Activated T-cell treated with anti-CD3 and anti-CD28 coated beads, Interleukin-2, amount 50 U/mL, for 4 hours (primary cell): ENCODE results near the gene DUSP15. TPM values are rescaled to one million over a fixed set of nuclear protein-coding genes. Genes with fewer than 3 reads are reported as not detected.

Experiments used
- ATAC-seq, 2 donors: fragments of 200-7000 bp; cut with Tn5 transposase; one replicate each; pipeline ENCODE4 v1.10.0; 2021
- DNase-seq: peaks from one replicate; pipeline ENCODE4 v3.0.0-alpha.2; 2020
- H3K27me3 Mint-ChIP-seq: one replicate; pipeline ENCODE4 v1.8.0; 2021; ENCODE audit warnings: low read depth, mixed read lengths
- H3K36me3 Mint-ChIP-seq: one replicate; pipeline ENCODE4 v1.8.0; 2022; ENCODE audit warnings: mixed read lengths; ENCODE audit not compliant: insufficient read depth
- H3K4me1 Mint-ChIP-seq: one replicate; pipeline ENCODE4 v1.8.0; 2021; ENCODE audit warnings: low read depth, mixed read lengths
- H3K4me3 Mint-ChIP-seq: one replicate; pipeline ENCODE4 v1.8.0; 2021; ENCODE audit warnings: mild to moderate bottlenecking, moderate library complexity, mixed read lengths
- H3K9me3 Mint-ChIP-seq: one replicate; pipeline ENCODE4 v1.8.0; 2021; ENCODE audit warnings: mixed read lengths
- total RNA-seq, 3 donors: library from RNA; stranded (reverse); gene quantifications; one replicate each; pipeline ENCODE4 v1.2.1, GENCODE V29; 2021

DUSP15 gene
- total RNA-seq, 3 donors from 2014 or later, result not detected

DNA sequence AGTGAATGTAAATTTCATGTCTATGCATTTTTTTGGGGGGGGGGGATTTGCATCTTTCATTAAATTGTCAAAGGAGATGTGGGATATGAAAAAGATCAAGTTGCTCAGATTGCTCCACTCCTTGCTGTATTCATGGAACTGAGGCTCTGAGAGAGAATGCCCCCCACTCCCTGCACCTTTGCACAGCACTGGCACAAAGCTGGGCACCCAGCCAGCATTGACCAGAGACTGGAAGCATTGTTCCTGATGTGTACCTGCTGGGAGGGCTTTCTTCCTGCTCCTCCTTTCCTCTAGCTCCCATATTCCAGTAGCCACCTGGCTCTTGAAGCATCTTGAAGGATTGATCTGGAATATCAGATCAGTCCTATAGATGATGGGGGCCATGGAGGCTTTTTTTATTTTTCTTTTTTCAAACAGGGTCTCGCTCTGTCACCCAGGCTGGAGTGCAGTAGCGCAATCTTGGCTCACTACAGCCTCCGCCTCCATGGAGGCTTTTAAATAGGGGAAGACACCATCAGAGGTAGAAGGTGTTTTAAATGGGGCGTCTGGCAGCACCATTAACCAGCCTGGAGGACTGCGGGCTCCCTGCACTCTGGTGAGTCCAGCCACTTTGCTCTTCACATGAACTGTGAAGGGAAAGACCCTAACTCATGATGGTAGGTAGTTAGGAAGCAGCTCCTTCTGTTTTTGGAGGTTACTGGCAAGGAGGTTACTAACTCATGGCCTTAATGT is 10.9 kb downstream of the DUSP15 start:
- Mint-ChIP-seq H3K27me3 (peaks cover 29% of the 10 kb centered on the region), H3K36me3 (no peaks in the 10 kb centered on the region), H3K4me1 (peaks cover 9% of the 10 kb centered on the region), H3K9me3 (no peaks in the 10 kb centered on the region), H3K4me3 (no peak overlapping the region)
- ATAC-seq (no peak), DNase-seq (no peak)

DNA sequence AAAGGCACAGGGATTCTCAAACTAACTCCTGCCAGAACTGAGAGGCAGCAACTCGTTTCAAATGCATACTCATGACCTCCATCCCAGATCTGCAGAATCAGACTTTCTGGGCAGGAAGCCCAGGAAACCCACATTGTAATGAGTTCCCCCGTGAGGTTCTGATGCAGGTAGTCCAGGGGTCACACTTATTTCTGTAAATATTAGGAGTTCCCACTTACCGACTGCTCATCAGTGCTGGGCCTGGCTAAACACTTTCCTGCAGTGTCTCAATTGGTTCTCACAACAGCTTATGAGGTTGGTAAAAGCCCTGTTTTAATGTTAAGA is 11.6 kb downstream of the DUSP15 start:
- Mint-ChIP-seq H3K4me3 (no peak overlapping the region), H3K4me1 (peaks cover 9% of the 10 kb centered on the region), H3K36me3 (no peaks in the 10 kb centered on the region), H3K27me3 (peaks cover 32% of the 10 kb centered on the region), H3K9me3 (no peaks in the 10 kb centered on the region)
- no peak for ATAC-seq
- no peak for DNase-seq

DNA sequence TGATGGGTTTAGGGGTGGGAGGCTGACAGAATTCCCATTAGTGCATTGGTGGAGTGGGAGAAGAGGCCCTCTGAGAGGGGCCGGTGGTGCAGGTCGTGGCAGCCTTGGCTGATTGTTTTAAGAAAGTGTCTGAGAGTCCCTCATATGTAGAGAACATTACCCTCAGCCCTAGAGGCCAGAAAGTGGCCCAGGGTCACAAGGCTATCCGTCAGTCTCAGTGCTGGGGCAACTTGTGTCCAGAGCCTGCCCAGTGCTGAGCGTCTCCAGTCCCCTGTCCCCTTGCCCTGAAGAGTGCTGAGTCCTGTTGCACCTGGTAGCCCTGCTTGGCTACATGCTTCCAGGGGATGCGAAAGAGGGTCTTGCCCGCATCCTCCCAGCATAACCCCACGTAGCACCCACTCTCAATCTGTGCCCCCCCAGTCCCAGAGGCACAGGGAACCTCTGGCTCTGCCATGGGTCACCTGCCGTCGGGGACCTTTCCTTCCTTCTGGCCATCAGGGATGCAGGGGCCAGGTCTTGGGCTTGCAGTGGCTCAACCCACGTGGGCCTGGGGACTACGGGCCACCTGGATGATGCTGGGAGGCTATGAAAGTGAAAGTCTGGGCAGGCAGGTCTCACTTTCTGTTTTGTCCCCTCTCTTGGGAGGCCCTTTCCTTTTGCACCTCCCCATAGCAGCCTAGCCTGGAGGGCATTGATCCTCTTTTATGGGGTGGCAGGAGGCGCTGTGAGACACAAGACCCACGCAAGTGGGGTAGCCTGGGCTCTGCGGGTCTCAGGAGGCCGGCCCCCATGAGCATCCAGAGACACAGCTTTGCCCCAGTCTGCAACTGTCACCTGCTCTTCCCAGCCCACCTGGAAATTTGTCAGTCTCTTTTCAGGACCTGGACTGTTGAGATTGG is 12.2 kb downstream of the DUSP15 start:
- no peaks in the 10 kb centered on the region for H3K9me3 Mint-ChIP-seq
- no peak overlapping the region for H3K4me3 Mint-ChIP-seq

DNA sequence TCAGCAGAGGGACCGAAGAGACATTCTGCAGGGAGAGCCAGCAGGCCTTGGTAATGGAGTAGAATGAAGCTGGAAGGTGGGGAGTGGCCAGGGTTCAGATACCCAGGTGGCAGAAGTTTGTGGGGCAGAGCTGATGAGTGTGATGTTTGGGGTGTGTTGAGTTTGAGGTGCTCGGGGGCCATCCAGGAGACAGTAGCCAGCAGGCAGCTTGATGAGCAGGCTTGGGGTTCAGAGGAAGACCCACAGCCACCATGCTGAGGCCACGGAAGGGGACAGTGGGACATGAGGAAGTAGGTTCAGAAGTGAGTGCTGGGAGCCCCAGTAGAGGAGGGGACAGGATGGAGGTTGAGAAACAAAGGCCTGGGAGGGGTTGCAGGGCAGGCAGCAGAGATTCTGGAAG is 13.8 kb downstream of the DUSP15 start:
- Mint-ChIP-seq H3K4me1 (peaks cover 4% of the 10 kb centered on the region), H3K27me3 (peaks cover 28% of the 10 kb centered on the region), H3K4me3 (no peak overlapping the region), H3K9me3 (no peaks in the 10 kb centered on the region), H3K36me3 (no peaks in the 10 kb centered on the region)
- DNase-seq (no peak), ATAC-seq (no peak)

More for the DNA sequence above, 12.2 kb downstream of the DUSP15 start:
- no peaks in the 10 kb centered on the region for H3K36me3 Mint-ChIP-seq
- H3K4me1 Mint-ChIP-seq, result peaks cover 9% of the 10 kb centered on the region
- DNase-seq (no peak), ATAC-seq (no peak)
- H3K27me3 Mint-ChIP-seq, result peaks cover 32% of the 10 kb centered on the region

DNA sequence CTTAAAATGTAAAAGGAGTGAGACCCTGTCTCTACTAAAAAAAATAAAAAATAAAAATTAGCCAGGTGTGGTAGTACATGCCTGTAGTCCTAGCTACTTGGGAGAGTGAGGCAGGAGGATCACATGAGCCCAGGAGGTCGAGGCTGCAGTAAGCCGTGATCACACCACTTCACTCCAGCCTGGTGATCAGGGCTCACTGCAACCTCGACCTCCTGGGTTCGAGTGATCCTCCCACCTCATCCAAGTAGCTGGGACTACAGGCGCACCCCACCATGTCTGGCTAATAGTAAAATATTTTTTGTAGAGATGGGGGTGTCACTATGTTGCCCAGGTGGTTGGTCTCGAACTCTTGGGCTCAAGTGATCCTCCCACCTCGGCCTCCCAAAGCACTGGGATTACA is 16.8 kb downstream of the DUSP15 start:
- peaks cover 33% of the 10 kb centered on the region for H3K27me3 Mint-ChIP-seq
- peaks cover 1% of the 10 kb centered on the region for H3K4me1 Mint-ChIP-seq
- H3K36me3 Mint-ChIP-seq, result no peaks in the 10 kb centered on the region
- DNase-seq (no peak), ATAC-seq (no peak)
- H3K9me3 Mint-ChIP-seq, result no peaks in the 10 kb centered on the region
- no peak overlapping the region for H3K4me3 Mint-ChIP-seq

- ATAC-seq (no peak), DNase-seq (no peak)
- Mint-ChIP-seq H3K9me3 (no peaks in the 10 kb centered on the region), H3K36me3 (no peaks in the 10 kb centered on the region), H3K27me3 (peaks cover 31% of the 10 kb centered on the region), H3K4me3 (no peak overlapping the region), H3K4me1 (no peaks in the 10 kb centered on the region)
These were observed 18.9 kb downstream of the DUSP15 start for GRCh38 chr20:31851240-31851955.

DNA sequence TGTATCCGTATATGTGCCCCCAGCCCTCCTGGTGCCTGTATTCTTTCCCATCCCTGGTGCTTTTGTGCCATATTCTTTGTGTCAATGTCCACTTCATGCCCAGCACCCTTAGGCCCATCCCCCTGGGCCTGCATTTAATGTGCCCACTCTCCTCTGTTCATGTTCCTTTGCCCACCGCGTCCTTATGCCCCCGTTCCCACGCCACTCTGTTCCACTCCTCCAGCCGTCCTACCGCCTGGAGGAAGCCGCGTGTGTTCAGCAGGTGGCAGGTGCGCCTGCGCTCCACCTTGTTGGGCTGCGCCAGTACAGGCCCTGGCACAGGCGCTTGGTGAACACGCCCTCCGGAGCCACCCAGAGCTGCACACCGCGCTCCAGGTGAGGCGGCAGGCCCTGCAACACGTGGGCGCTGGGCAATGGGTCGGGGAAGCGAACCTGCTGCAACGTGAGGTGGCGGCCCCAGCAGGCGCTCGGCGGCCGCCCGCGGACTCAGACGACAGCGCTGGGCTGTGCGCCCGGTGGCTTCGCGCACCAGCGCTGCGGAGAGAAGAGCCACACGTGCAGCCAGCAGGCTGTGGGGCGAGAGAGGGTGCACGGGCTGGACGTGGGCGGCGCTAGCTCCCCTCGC is 20.9 kb downstream of the DUSP15 start:
- ATAC-seq (no peak), DNase-seq (no peak)
- Mint-ChIP-seq H3K9me3 (no peaks in the 10 kb centered on the region), H3K27me3 (peaks cover 31% of the 10 kb centered on the region), H3K36me3 (no peaks in the 10 kb centered on the region), H3K4me3 (no peak overlapping the region), H3K4me1 (no peaks in the 10 kb centered on the region)

- no peak overlapping the region for H3K4me3 Mint-ChIP-seq
- no peaks in the 10 kb centered on the region for H3K36me3 Mint-ChIP-seq
- no peaks in the 10 kb centered on the region for H3K9me3 Mint-ChIP-seq
- peaks cover 28% of the 10 kb centered on the region for H3K27me3 Mint-ChIP-seq
- H3K4me1 Mint-ChIP-seq, result no peaks in the 10 kb centered on the region
- ATAC-seq (no peak), DNase-seq (no peak)
These were observed 22.0 kb downstream of the DUSP15 start for GRCh38 chr20:31848088-31848999.

- H3K4me3 Mint-ChIP-seq, result no peak overlapping the region
- H3K27me3 Mint-ChIP-seq, result peaks cover 28% of the 10 kb centered on the region
- DNase-seq (no peak), ATAC-seq (no peak)
- H3K9me3 Mint-ChIP-seq, result no peaks in the 10 kb centered on the region
- no peaks in the 10 kb centered on the region for H3K4me1 Mint-ChIP-seq
- H3K36me3 Mint-ChIP-seq, result no peaks in the 10 kb centered on the region
These were observed 23.6 kb downstream of the DUSP15 start for GRCh38 chr20:31846793-31847138.

DNA sequence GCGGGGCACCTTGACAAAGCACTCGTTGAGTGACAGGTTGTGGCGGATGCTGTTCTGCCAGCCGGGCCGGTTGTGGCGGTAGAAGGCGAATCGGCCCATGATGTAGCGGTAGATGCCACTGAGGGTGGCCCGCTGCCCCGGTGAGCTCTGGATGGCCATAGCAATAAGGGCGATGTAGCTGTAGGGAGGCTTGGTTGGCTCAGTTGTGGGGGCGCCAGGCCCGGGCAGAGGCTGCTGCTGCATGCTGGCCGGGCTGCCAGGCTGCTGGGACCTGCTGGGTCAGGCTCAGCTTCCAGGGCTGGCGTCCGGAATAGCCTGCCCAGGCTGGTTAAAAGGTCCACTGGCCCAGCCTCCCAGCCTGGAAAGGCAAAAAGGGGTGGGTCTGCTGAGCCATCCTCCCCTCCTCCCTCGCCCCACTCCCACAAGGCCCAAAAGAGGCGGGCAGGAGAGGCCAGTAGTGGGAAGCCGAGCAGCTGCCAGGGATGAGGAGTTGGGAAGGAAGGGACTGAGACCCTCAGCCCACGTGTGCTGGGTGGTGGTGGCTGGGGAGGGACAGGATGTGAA is 24.9 kb downstream of the DUSP15 start, which contains the start of gene FOXS1:
TSS of gene FOXS1 (minus strand) at position 305 of the 564 bp plus-strand sequence. CDS start at position 243, 62 bp downstream.
- H3K4me1 Mint-ChIP-seq, result no peaks in the 10 kb centered on the region
- no peaks in the 10 kb centered on the region for H3K9me3 Mint-ChIP-seq
- DNase-seq, result no peak
- peaks cover 15% of the 10 kb centered on the region for H3K27me3 Mint-ChIP-seq
- H3K36me3 Mint-ChIP-seq, result no peaks in the 10 kb centered on the region
- no peak within 1 kb of the TSS for H3K4me3 Mint-ChIP-seq
- ATAC-seq, result no peak

DNA sequence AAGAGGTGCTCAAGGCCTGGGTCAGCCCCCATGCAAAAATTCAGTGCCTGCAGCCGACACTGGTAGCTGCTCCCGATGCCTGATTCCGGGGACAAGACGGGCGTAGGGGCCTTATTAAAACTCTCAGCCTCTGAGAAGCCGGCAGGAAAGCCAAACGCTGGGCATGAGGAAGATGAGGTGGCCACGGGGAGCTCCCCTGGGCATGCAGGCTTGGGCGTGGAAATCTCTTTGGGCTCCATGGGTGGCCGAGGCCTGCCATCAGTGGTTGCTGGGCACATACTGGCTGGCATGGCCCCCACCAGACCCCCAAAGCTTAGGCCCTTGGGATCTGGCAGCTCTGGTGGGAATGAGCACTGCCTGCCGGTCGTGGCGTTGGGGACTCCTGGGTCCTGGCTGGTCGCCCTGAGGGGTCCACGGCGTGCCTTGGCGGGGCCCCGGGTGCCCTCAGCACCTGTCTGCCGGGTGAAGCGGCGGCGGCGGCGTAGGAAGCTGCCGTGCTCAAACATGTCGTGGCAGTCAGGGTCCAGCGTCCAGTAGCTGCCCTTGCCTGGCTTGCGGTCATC is 25.5 kb downstream of the DUSP15 start:
- no peak for ATAC-seq
- peaks cover 9% of the 10 kb centered on the region for H3K27me3 Mint-ChIP-seq
- no peak overlapping the region for H3K4me3 Mint-ChIP-seq
- H3K36me3 Mint-ChIP-seq, result no peaks in the 10 kb centered on the region
- no peaks in the 10 kb centered on the region for H3K9me3 Mint-ChIP-seq
- H3K4me1 Mint-ChIP-seq, result no peaks in the 10 kb centered on the region
- no peak for DNase-seq

DNA sequence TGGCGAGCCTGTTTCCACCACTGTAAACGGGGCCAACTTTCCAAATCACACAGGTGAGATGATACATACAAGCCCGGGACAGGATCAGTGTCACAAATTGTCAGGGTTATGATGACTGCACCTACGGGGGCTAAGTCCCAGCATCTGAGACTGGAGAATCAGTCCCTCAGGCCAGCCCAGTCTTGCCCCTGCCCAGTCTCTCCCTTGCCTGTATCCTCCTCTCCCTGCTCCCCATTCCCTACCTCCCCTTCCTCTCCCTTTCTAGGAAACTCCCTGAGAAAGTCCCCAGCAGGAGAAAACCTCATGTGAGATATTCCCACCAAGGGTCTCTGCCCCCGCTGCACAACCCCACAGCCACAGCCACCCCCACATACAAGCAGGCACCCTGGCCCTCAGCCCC is 26.4 kb downstream of the DUSP15 start:
- H3K9me3 Mint-ChIP-seq, result no peaks in the 10 kb centered on the region
- no peaks in the 10 kb centered on the region for H3K36me3 Mint-ChIP-seq

DNA sequence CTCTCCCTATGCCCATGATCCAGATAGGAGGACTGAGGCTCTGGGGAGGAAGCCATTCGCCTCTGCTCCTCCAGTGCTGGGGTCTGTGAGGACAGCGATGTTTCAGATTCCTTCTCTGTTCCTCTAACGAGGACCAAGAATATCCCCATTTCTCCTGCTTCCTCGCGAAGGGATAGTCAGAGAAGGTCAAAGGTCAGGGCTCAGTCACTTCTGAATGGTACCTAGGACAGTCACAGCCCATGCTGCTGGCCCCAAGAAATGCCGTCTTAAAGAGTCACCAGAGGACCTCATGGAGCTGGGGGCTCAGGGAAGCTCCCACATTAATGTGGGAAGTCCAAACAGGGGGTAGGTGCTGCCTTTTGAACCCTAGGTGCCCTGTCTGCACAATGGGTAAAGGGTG is 27.0 kb downstream of the DUSP15 start:
- no peak for DNase-seq
- H3K36me3 Mint-ChIP-seq, result no peaks in the 10 kb centered on the region
- no peaks in the 10 kb centered on the region for H3K9me3 Mint-ChIP-seq
- no peak overlapping the region for H3K4me3 Mint-ChIP-seq
- H3K27me3 Mint-ChIP-seq, result no peaks in the 10 kb centered on the region
- no peak for ATAC-seq
- H3K4me1 Mint-ChIP-seq, result no peaks in the 10 kb centered on the region

More for the DNA sequence above, 26.4 kb downstream of the DUSP15 start:
- Mint-ChIP-seq H3K27me3 (peaks cover 4% of the 10 kb centered on the region), H3K4me1 (no peaks in the 10 kb centered on the region), H3K4me3 (no peak overlapping the region)
- ATAC-seq (no peak), DNase-seq (no peak)
